HG02840 (cell line): Measurements from ENCODE around the gene DOC2A.
A peak's percentile ranks its signal among the peaks of the same experiment; 100 is the strongest.
"Not testable (repeated sequence)": the region's sequence is repeated elsewhere in the genome, so short reads cannot be mapped to it uniquely, and the experiment has no call there.

Experiments used
- ATAC-seq: cut with Tn5 transposase; IDR thresholded peaks from one replicate; pipeline ENCODE4 v1.9.1; 2021; ENCODE audit warnings: mild to moderate bottlenecking, moderate library complexity, moderate number of reproducible peaks; ENCODE audit not compliant: unreplicated experiment, low FRiP score

Gene DOC2A

DNA sequence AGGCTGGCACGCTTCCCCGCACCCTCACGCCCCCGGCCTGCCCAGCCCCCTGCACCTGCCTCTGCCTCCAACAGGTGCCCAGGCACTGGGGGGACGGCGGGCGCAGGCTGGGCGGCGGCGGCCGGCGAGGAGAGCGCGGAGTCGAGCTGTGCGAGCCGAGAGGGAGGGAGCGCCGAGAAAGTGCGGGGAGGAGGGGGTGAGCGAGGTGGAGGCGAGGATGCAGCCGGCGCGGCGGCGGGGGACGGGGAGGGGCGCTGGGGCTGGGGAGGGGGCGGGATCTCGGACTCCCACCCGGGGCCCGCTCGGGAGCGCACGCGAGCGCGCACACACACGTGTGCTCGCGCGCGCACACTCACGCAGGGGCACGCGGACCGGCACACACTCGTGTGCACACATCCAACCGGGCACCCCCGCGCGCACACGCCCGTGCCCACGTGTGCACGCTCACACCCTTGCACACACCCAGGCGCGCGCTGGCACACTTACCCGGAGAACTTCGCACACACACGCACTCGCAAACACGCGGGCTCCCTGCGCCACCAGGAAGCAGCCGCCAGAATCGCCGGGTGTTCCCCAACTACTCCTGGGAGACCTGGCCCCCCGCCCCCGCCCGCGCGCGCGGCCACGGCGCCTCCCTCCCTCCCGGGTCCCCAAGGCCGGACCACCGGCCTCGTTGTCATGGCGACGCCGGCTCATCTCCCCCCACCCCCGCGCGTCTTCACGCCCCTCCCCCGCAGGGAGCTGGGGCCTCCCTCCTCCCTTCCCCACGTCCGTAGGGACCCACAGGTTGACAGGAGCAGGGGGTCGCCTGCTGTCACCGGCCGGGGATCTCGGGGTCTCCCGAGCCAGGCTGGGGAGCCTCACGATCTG lies at the start of gene DOC2A:
DOC2A (minus strand) TSS at position 184 of the 870 bp plus-strand sequence. CDS start 805 bp downstream, outside the sequence.
- ATAC-seq, result no peak

DNA sequence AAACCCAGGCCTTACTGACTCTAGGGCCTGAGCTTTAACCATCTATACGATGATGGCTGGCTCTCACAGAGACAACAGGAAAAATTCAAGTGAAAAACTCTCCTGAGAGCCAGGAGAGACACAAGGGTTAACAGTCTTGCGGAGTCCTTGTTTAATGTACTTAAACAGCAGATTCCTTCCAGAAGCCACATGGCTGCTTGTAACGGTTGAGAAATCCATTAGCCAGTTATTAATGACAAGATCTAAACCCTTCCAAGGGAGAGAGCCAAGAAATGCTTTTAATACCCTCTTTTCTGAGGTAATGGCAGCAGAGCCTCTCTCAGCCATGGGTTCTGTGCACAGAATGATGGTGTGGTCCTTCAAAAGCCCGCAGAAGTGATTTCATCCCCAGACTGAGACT lies 49.5 kb upstream of the DOC2A start:
- ATAC-seq, result no peak

GRCh38 chr16:30054959-30055553 lies 44.2 kb upstream of the DOC2A start:
- no peak for ATAC-seq

DNA sequence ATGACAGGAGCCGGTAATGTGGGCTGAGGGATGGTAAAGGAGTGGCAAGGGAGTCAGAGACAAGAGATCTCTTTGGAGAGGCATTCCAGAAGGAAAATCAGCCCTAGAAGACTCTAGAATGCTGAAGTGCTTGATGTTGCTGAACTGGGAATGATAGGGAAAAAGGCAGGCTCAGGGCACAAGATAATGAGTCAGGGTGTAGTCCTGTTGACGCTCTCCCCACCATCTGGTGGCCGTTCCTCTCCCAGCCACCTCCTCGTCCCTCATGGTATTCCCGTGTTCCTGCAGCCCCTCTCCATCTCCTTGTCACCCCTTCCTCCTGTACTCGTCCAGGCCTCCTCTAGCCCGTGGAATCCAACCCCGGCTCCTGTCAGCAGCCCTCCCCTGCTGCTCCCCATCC lies 43.6 kb upstream of the DOC2A start:
- ATAC-seq, result no peak

DNA sequence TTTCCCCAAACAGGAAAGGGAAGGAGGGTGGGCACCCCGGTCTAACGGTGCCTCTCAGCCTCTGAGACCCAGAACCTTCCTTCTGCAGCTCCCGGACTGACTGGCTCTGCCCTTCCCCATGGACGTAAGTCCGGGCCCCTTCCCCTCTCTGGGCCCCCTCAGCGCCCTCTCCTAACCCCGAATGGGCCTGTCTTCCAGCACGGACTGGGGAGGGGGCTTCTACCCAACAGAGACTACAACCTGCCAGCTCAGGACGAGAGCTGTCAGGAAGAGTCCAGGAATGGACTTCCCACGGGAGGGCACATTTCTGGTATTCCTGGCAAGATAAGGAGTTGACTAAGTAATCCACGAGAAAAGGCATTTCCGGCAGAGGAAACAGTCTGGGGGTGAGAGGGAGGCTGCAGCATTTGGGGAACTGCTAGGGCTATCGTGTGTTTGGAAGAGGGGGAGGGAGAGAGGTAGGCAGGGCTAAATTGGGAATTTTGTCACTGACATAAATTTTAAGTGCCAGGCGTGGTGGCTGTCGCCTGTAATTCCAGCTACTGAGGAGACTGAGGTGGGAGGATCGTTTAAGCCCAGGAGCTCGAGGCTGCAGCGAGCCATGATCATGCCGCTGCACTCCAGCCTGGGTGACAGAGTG lies 42.7 kb upstream of the DOC2A start:
- ATAC-seq, result no peak

- peak; percentile 71 for ATAC-seq
These were observed 42.0 kb upstream of the DOC2A start for GRCh38 chr16:30052671-30053372.

DNA sequence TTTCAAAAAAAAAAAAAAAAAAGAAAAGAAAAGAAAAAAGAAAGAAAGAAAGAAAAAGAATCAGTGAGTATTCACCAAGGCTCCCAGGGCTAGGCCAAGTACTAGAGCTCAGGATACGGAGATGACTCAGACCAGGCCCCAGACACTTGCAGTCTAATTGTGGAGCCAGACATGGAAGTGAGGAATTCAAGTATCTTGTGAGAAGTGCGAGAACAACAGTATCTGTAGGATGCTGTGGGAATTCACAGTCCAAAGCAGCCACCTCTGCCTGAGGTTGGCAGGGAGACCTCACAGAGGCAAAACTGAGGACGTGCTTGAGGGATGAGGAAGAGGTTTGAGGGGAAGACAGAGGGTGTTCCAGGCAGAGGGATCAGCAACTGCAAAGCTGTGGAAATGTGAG lies 40.7 kb upstream of the DOC2A start:
- no peak for ATAC-seq

DNA sequence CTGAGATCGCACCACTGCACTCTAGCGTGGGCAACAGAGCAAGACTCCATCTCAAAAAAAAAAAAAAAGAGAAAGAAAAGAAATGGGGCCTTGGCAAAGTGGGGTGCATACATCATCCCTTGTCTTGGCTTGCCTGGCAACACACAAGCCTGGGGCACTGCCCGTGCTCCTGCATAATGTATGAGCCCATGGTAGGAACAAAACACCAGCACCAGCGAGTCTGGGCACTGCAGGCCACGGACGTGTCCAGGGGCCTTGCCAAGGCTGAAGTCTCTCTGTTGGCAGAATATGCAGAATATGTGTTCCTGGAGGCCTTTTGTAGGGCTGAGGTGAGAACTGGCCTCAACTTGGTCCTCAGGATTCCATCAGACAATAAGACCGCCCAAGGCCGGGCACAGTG lies 39.0 kb upstream of the DOC2A start:
- no peak for ATAC-seq

- no peak for ATAC-seq
These were observed 35.8 kb upstream of the DOC2A start for GRCh38 chr16:30046588-30046987.

GRCh38 chr16:30046178-30046577 lies 35.4 kb upstream of the DOC2A start:
- no peak for ATAC-seq

DNA sequence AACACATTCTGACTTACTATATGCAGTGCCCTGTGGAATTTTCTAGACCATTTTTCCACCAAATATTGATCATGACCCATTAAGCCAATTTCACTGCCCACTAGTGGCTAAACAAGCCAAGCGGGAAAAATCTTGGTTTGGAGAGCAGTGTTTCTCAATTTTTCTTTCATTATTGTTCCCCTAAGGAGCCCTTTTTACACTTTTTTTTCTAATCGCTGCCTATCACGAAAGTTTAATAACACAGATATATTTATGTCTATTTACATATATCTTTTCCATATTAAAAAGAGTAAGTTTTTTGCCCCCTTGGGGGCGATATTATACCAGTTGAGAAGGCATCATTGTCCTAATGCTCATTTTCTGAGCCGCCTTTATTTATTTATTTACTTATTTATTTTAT lies 31.0 kb upstream of the DOC2A start:
- ATAC-seq, result no peak

DNA sequence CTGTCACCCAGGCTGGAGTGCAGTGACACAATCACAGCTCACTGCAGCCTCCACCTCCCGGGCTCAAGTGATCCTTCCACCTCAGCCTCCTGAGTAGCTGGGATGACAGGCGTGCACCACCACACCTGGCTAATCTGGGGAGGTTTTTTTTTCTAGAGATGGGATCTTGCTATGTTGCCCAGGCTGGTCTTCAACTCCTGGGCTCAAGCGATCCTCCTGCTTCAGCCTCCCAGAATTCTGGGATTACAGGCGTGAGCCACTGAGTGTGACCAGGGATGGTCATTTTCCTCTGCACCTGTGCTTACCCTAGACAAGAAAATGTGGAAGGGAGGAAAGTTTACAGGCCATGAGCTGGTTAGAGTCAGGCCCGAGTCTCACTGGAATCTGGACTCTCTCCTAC lies 29.9 kb upstream of the DOC2A start:
- ATAC-seq, result not testable (repeated sequence)

GRCh38 chr16:30040221-30040620 lies 29.4 kb upstream of the DOC2A start:
- ATAC-seq, result no peak

GRCh38 chr16:30033270-30033669 lies 22.4 kb upstream of the DOC2A start:
- ATAC-seq, result no peak

GRCh38 chr16:30032083-30032819 lies 21.4 kb upstream of the DOC2A start:
- no peak for ATAC-seq

- ATAC-seq, result no peak
These were observed 20.7 kb upstream of the DOC2A start for GRCh38 chr16:30031477-30031918.

- ATAC-seq, result no peak
These were observed 20.1 kb upstream of the DOC2A start, which contains the start of gene TLCD3B for GRCh38 chr16:30030841-30031413. Gene TLCD3B (minus strand): TSS chr16:30031271. CDS start chr16:30030527, 744 bp downstream.

GRCh38 chr16:30030011-30030685 lies 19.3 kb upstream of the DOC2A start:
- ATAC-seq, result no peak

- no peak for ATAC-seq
These were observed 17.7 kb upstream of the DOC2A start for GRCh38 chr16:30028438-30029076.
